ENCODE measurements around the gene KAZN. TPM values are rescaled to one million over a fixed set of nuclear protein-coding genes. Genes with fewer than 3 reads are reported as not detected.

KAZN gene
- polyA plus RNA-seq, 1 experiment, result 5.5 TPM

GRCh38 chr1:14788080-14788479, 189.6 kb downstream of the KAZN start:
- ChIA-PET CTCF (interaction anchor here (0.7 kb wide), 1 partner anchor 240 kb away, joined by 3 read pairs; no protein-coding TSS in a partner anchor), POLR2A (no interaction called here)
- TF ChIP-seq, protein P1, sequence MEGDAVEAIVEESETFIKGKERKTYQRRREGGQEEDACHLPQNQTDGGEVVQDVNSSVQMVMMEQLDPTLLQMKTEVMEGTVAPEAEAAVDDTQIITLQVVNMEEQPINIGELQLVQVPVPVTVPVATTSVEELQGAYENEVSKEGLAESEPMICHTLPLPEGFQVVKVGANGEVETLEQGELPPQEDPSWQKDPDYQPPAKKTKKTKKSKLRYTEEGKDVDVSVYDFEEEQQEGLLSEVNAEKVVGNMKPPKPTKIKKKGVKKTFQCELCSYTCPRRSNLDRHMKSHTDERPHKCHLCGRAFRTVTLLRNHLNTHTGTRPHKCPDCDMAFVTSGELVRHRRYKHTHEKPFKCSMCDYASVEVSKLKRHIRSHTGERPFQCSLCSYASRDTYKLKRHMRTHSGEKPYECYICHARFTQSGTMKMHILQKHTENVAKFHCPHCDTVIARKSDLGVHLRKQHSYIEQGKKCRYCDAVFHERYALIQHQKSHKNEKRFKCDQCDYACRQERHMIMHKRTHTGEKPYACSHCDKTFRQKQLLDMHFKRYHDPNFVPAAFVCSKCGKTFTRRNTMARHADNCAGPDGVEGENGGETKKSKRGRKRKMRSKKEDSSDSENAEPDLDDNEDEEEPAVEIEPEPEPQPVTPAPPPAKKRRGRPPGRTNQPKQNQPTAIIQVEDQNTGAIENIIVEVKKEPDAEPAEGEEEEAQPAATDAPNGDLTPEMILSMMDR (IDR thresholded peaks at IDR 0.05; ENCODE audit: insufficient read depth, low read depth, low read length), result no peak
- Histone ChIP-seq H3K27me3 (ENCODE audit: control insufficient read depth, insufficient read depth, low read length) (no peaks in the 10 kb centered on the region), H3K36me3 (ENCODE audit: control insufficient read depth, insufficient read depth, low read length) (no peaks in the 10 kb centered on the region), H3K4me3 (ENCODE audit: low read depth, low read length) (no peak overlapping the region)
- no peak for DNase-seq (ENCODE audit: low read depth)

GRCh38 chr1:14790982-14791381, 192.5 kb downstream of the KAZN start:
- Histone ChIP-seq H3K4me3 (ENCODE audit: low read depth, low read length) (no peak overlapping the region), H3K36me3 (ENCODE audit: control insufficient read depth, insufficient read depth, low read length) (no peaks in the 10 kb centered on the region), H3K27me3 (ENCODE audit: control insufficient read depth, insufficient read depth, low read length) (no peaks in the 10 kb centered on the region)
- POLR2A ChIA-PET, result no interaction called here
- CTCF ChIA-PET, result interaction anchor here (1.0 kb wide), 1 partner anchor 11 kb away, joined by 3 read pairs; no protein-coding TSS in a partner anchor
- TF ChIP-seq, protein P1 (IDR thresholded peaks at IDR 0.05; ENCODE audit: insufficient read depth, low read depth, low read length), result no peak
- DNase-seq (ENCODE audit: low read depth), result no peak

- CTCF ChIA-PET, result no interaction called here
- POLR2A ChIA-PET, result no interaction called here
Measured at GRCh38 chr1:14791654-14792053, 193.2 kb downstream of the KAZN start.

GRCh38 chr1:14794136-14794768, 195.8 kb downstream of the KAZN start:
- ChIA-PET CTCF (no interaction called here), POLR2A (no interaction called here)

More at GRCh38 chr1:14791654-14792053, 193.2 kb downstream of the KAZN start:
- TF ChIP-seq, protein P1 (IDR thresholded peaks at IDR 0.05; ENCODE audit: insufficient read depth, low read depth, low read length), result no peak
- H3K27me3 ChIP-seq (ENCODE audit: control insufficient read depth, insufficient read depth, low read length), result no peaks in the 10 kb centered on the region
- no peak overlapping the region for H3K4me3 ChIP-seq (ENCODE audit: low read depth, low read length)
- H3K36me3 ChIP-seq (ENCODE audit: control insufficient read depth, insufficient read depth, low read length), result no peaks in the 10 kb centered on the region
- no peak for DNase-seq (ENCODE audit: low read depth)

GRCh38 chr1:14794906-14795305, 196.4 kb downstream of the KAZN start:
- ChIA-PET POLR2A (no interaction called here), CTCF (no interaction called here)
- no peaks in the 10 kb centered on the region for H3K36me3 ChIP-seq (ENCODE audit: control insufficient read depth, insufficient read depth, low read length)
- TF ChIP-seq, protein P1 (IDR thresholded peaks at IDR 0.05; ENCODE audit: insufficient read depth, low read depth, low read length), result no peak
- no peak overlapping the region for H3K4me3 ChIP-seq (ENCODE audit: low read depth, low read length)
- no peak for DNase-seq (ENCODE audit: low read depth)
- no peaks in the 10 kb centered on the region for H3K27me3 ChIP-seq (ENCODE audit: control insufficient read depth, insufficient read depth, low read length)

More at GRCh38 chr1:14794136-14794768, 195.8 kb downstream of the KAZN start:
- DNase-seq (ENCODE audit: low read depth), result no peak
- TF ChIP-seq, protein P1 (IDR thresholded peaks at IDR 0.05; ENCODE audit: insufficient read depth, low read depth, low read length), result no peak
- Histone ChIP-seq H3K27me3 (ENCODE audit: control insufficient read depth, insufficient read depth, low read length) (no peaks in the 10 kb centered on the region), H3K4me3 (ENCODE audit: low read depth, low read length) (no peak overlapping the region), H3K36me3 (ENCODE audit: control insufficient read depth, insufficient read depth, low read length) (no peaks in the 10 kb centered on the region)

Measured in BJ (cell line).